Activated T-helper 1 cell treated with anti-CD3 and anti-CD28 coated beads, Interleukin-12 subunit alpha, Interleukin-12 subunit beta, Interleukin-2, Interleukin-4 antibody, amounts not matched to agents 30 ng/mL and 10 ng/mL and 1 ng/mL, durations not matched to agents 14 hours and 24 hours and 36 hours (primary cell): ENCODE results near the gene TAPBPL. TPM values are rescaled to one million over a fixed set of nuclear protein-coding genes. Genes with fewer than 3 reads are reported as not detected.
"Not testable (repeated sequence)": the region's sequence is repeated elsewhere in the genome, so short reads cannot be mapped to it uniquely, and the experiment has no call there.

Source experiments
- DNase-seq: peaks from one replicate; pipeline ENCODE4 v3.0.0; 2021; ENCODE audit warnings: low spot score
- H3K27ac Mint-ChIP-seq: one replicate; pipeline ENCODE4 v1.8.0; 2021; ENCODE audit warnings: mild to moderate bottlenecking, mixed read lengths
- H3K27me3 Mint-ChIP-seq: one replicate; pipeline ENCODE4 v1.8.0; 2022; ENCODE audit warnings: mild to moderate bottlenecking, moderate library complexity, mixed read lengths; ENCODE audit not compliant: insufficient read depth
- H3K36me3 Mint-ChIP-seq: one replicate; pipeline ENCODE4 v1.8.0; 2021; ENCODE audit warnings: low read depth, mixed read lengths
- H3K4me1 Mint-ChIP-seq: one replicate; pipeline ENCODE4 v1.8.0; 2021; ENCODE audit warnings: low read depth, mixed read lengths
- H3K4me3 Mint-ChIP-seq: one replicate; pipeline ENCODE4 v1.8.0; 2021; ENCODE audit warnings: mild to moderate bottlenecking, moderate library complexity, mixed read lengths
- H3K9me3 Mint-ChIP-seq: one replicate; pipeline ENCODE4 v1.8.0; 2021; ENCODE audit warnings: mixed read lengths
- intact Hi-C: fragments of 100-400 bp; cut with micrococcal nuclease; formaldehyde crosslinking; loops from one replicate; pipeline ENCODE4 v1.15.1; 2024
- total RNA-seq: library from RNA; stranded (reverse); gene quantifications from 2 replicates; pipeline ENCODE4 v1.2.3, GENCODE V29; 2022

The TAPBPL gene
- total RNA-seq, 1 donor from 2014 or later: 34.1 TPM

- no peak for DNase-seq
- Mint-ChIP-seq H3K9me3 (no peaks in the 10 kb centered on the region), H3K27ac (peak overlapping the region; percentile 81), H3K4me3 (peak overlapping the region; percentile 93), H3K36me3 (peaks cover 49% of the 10 kb centered on the region), H3K4me1 (peaks cover 70% of the 10 kb centered on the region), H3K27me3 (peaks cover 1% of the 10 kb centered on the region)
- intact Hi-C loops: loop anchor here (5.0 kb wide), 1 partner anchor 147 kb away; no protein-coding TSS in a partner anchor
These were observed 17.2 kb downstream of the TAPBPL start for GRCh38 chr12:6469092-6469491.

- H3K36me3 Mint-ChIP-seq: peaks cover 42% of the 10 kb centered on the region
These were observed 17.9 kb downstream of the TAPBPL start for GRCh38 chr12:6469609-6470374.

GRCh38 chr12:6470375-6471163 lies 18.7 kb downstream of the TAPBPL start, which contains the start of gene VAMP1:
TSS of gene VAMP1 (minus strand) at chr12:6470677. CDS start at chr12:6470531, 146 bp downstream.
- intact Hi-C loops: loop anchor here (1.0 to 5.0 kb wide), 10 partner anchors 8 to 472 kb away; partner anchors contain the start of genes C12orf57, GAPDH, IFFO1 and MRPL51
- H3K9me3 Mint-ChIP-seq: no peaks in the 10 kb centered on the region
- H3K36me3 Mint-ChIP-seq: peaks cover 38% of the 10 kb centered on the region
- peak; percentile 97 for DNase-seq
- peaks cover 57% of the 10 kb centered on the region for H3K4me1 Mint-ChIP-seq
- H3K27ac Mint-ChIP-seq: peak within 1 kb of the TSS; percentile 85
- peaks cover 1% of the 10 kb centered on the region for H3K27me3 Mint-ChIP-seq
- H3K4me3 Mint-ChIP-seq: peak within 1 kb of the TSS; percentile 93

More at GRCh38 chr12:6469609-6470374, 17.9 kb downstream of the TAPBPL start:
- peak overlapping the region; percentile 93 for H3K4me3 Mint-ChIP-seq
- intact Hi-C loops: loop anchor here (1.0 to 5.0 kb wide), 11 partner anchors 7 to 473 kb away; partner anchors contain the start of genes C12orf57, GAPDH, IFFO1 and MRPL51
- H3K4me1 Mint-ChIP-seq: peaks cover 63% of the 10 kb centered on the region
- H3K27me3 Mint-ChIP-seq: peaks cover 1% of the 10 kb centered on the region
- no peaks in the 10 kb centered on the region for H3K9me3 Mint-ChIP-seq
- H3K27ac Mint-ChIP-seq: peak overlapping the region; percentile 81
- no peak for DNase-seq

- peak overlapping the region; percentile 93 for H3K4me3 Mint-ChIP-seq
- peak overlapping the region; percentile 85 for H3K27ac Mint-ChIP-seq
- H3K4me1 Mint-ChIP-seq: peaks cover 43% of the 10 kb centered on the region
- peaks cover 1% of the 10 kb centered on the region for H3K27me3 Mint-ChIP-seq
- no peaks in the 10 kb centered on the region for H3K9me3 Mint-ChIP-seq
- no peak for DNase-seq
- intact Hi-C loops: loop anchor here (2.0 to 5.0 kb wide), 5 partner anchors 85 to 470 kb away; partner anchors contain the start of genes C12orf57, IFFO1 and RNU7-1
- peaks cover 28% of the 10 kb centered on the region for H3K36me3 Mint-ChIP-seq
These were observed 20.1 kb downstream of the TAPBPL start for GRCh38 chr12:6471989-6472360.

- DNase-seq: no peak
- Mint-ChIP-seq H3K27me3 (peaks cover 1% of the 10 kb centered on the region), H3K4me1 (peaks cover 38% of the 10 kb centered on the region), H3K9me3 (no peaks in the 10 kb centered on the region), H3K36me3 (peaks cover 23% of the 10 kb centered on the region), H3K4me3 (peak overlapping the region; percentile 93), H3K27ac (no peak overlapping the region)
- intact Hi-C loops: loop anchor here (5.0 kb wide), 2 partner anchors 85 to 470 kb away; partner anchors contain the start of genes C12orf57, IFFO1 and RNU7-1
These were observed 20.6 kb downstream of the TAPBPL start for GRCh38 chr12:6472491-6472890.

- H3K4me3 Mint-ChIP-seq, H3K36me3 Mint-ChIP-seq, H3K27ac Mint-ChIP-seq, H3K27me3 Mint-ChIP-seq, DNase-seq, intact Hi-C loops, H3K9me3 Mint-ChIP-seq: not testable (repeated sequence)
- H3K4me1 Mint-ChIP-seq: peaks cover 17% of the 10 kb centered on the region
These were observed 23.6 kb downstream of the TAPBPL start for GRCh38 chr12:6475233-6475975.

- Mint-ChIP-seq H3K27ac (peak overlapping the region; percentile 58), H3K27me3 (peaks cover 8% of the 10 kb centered on the region), H3K4me3 (no peak overlapping the region)
These were observed 24.6 kb downstream of the TAPBPL start for GRCh38 chr12:6476489-6476888.

GRCh38 chr12:6477601-6478377 lies 25.9 kb downstream of the TAPBPL start:
- DNase-seq, H3K36me3 Mint-ChIP-seq, H3K9me3 Mint-ChIP-seq, H3K4me1 Mint-ChIP-seq, H3K4me3 Mint-ChIP-seq, intact Hi-C loops, H3K27ac Mint-ChIP-seq: not testable (repeated sequence)
- H3K27me3 Mint-ChIP-seq: peaks cover 12% of the 10 kb centered on the region

More at GRCh38 chr12:6476489-6476888, 24.6 kb downstream of the TAPBPL start:
- H3K4me1 Mint-ChIP-seq: peaks cover 10% of the 10 kb centered on the region
- no peaks in the 10 kb centered on the region for H3K9me3 Mint-ChIP-seq
- H3K36me3 Mint-ChIP-seq: no peaks in the 10 kb centered on the region
- intact Hi-C loops: no loop called here
- no peak for DNase-seq

- Mint-ChIP-seq H3K4me1 (no peaks in the 10 kb centered on the region), H3K9me3 (no peaks in the 10 kb centered on the region), H3K27me3 (peaks cover 11% of the 10 kb centered on the region), H3K27ac (no peak overlapping the region), H3K36me3 (no peaks in the 10 kb centered on the region), H3K4me3 (no peak overlapping the region)
- no peak for DNase-seq
- intact Hi-C loops: no loop called here
These were observed 26.6 kb downstream of the TAPBPL start for GRCh38 chr12:6478416-6478815.

GRCh38 chr12:6488240-6488639 lies 36.4 kb downstream of the TAPBPL start:
- intact Hi-C loops: no loop called here
- no peaks in the 10 kb centered on the region for H3K9me3 Mint-ChIP-seq
- peaks cover 2% of the 10 kb centered on the region for H3K27me3 Mint-ChIP-seq
- peaks cover 10% of the 10 kb centered on the region for H3K4me1 Mint-ChIP-seq
- no peak overlapping the region for H3K4me3 Mint-ChIP-seq
- no peak overlapping the region for H3K27ac Mint-ChIP-seq
- no peak for DNase-seq
- peaks cover 8% of the 10 kb centered on the region for H3K36me3 Mint-ChIP-seq

GRCh38 chr12:6489449-6489848 lies 37.6 kb downstream of the TAPBPL start:
- intact Hi-C loops: no loop called here
- Mint-ChIP-seq H3K27ac (no peak overlapping the region), H3K27me3 (peaks cover 4% of the 10 kb centered on the region), H3K36me3 (peaks cover 8% of the 10 kb centered on the region), H3K4me3 (no peak overlapping the region), H3K9me3 (no peaks in the 10 kb centered on the region), H3K4me1 (peaks cover 13% of the 10 kb centered on the region)
- no peak for DNase-seq
